PC-9 (cell line): ENCODE measurements around the gene NR2F1-AS1.

Source experiments
- EZH2 ChIP-seq: fragments of 200-600 bp; sonication (generic); IDR thresholded peaks from 2 replicates; pipeline ENCODE4 v1.8.0; 2017; ENCODE audit warnings: antibody characterized with exemption, low read depth
- TF ChIP-seq, protein P1 (sequence below): fragments of 200-600 bp; sonication (generic); conservative IDR thresholded peaks from 2 replicates; pipeline ENCODE4 v1.6.1; 2017; ENCODE audit warnings: mixed run types, antibody characterized with exemption, mild to moderate bottlenecking, moderate library complexity

DNA sequence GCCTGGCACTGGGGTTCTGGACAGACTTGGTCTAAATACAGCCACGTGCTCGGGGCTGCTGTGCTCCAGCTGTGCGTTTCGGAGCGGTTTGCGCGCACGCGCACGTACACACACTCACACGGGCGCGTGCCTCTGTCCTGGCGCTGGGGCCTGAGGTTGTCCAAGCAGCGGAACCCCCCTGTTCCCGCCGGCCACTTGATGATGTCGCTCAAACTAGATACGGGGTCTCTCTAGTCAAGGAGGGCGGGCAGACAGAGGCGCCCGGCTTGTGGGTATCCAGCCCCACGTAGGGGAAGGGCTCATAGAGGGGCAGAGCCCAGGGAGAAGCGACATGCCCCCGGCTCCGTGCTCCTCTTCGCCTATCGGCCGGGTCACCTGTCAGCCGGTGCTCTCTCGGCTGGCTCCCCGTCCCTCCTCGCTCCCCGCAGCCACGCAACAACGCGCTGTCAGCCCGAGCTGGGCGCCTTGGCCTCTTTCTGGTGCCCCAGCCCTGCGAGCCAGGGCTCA, 8.9 kb downstream of the NR2F1-AS1 start:
- TF ChIP-seq, protein P1, sequence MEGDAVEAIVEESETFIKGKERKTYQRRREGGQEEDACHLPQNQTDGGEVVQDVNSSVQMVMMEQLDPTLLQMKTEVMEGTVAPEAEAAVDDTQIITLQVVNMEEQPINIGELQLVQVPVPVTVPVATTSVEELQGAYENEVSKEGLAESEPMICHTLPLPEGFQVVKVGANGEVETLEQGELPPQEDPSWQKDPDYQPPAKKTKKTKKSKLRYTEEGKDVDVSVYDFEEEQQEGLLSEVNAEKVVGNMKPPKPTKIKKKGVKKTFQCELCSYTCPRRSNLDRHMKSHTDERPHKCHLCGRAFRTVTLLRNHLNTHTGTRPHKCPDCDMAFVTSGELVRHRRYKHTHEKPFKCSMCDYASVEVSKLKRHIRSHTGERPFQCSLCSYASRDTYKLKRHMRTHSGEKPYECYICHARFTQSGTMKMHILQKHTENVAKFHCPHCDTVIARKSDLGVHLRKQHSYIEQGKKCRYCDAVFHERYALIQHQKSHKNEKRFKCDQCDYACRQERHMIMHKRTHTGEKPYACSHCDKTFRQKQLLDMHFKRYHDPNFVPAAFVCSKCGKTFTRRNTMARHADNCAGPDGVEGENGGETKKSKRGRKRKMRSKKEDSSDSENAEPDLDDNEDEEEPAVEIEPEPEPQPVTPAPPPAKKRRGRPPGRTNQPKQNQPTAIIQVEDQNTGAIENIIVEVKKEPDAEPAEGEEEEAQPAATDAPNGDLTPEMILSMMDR, result no peak
- TF ChIP-seq EZH2, result no peak
